H1 (cell line): ENCODE data around the gene CDC42BPB. TPM values are rescaled to one million over a fixed set of nuclear protein-coding genes. Genes with fewer than 3 reads are reported as not detected.

ENCODE experiments used
- CTCF ChIA-PET: fragments of 300-600 bp; sonication (Branson Sonifier 250); formaldehyde crosslinking; loops from one replicate; lab custom pipeline; 2021; ENCODE audit not compliant: partially characterized antibody; lab: Charles Lee
- POLR2A ChIA-PET: fragments of 300-600 bp; sonication (Branson Sonifier 250); formaldehyde crosslinking; loops from one replicate; lab custom pipeline; 2021; ENCODE audit warnings: inconsistent platforms; ENCODE audit not compliant: partially characterized antibody; lab: Charles Lee
- DNase-seq, 2 experiments: peaks; one replicate each; pipeline versions ENCODE4 v3.0.0 to v3.0.0-alpha.2; 2010 to 2022; ENCODE audit warnings: low spot score in 2 of 2, low read depth in 1 of 2, mixed read lengths in 1 of 2
- FAIRE-seq: peaks from 2 replicates; lab custom pipeline; 2011; peaks lifted over from hg19 to GRCh38; lab: Jason Lieb, UNC
- H2AFZ ChIP-seq: 2 replicates; pipeline ENCODE4 v1.8.1; 2012; ENCODE audit warnings: low read length, inconsistent platforms
- H2AK5ac ChIP-seq: 2 replicates; pipeline ENCODE4 v1.6.1; 2013; ENCODE audit warnings: low read depth, low read length
- H2BK120ac ChIP-seq: replicated peaks from 2 replicates; pipeline ENCODE3; 2013; ENCODE audit warnings: low read depth, low read length, inconsistent platforms
- H2BK12ac ChIP-seq: 2 replicates; pipeline ENCODE4 v1.6.1; 2013; ENCODE audit warnings: low read depth, low read length
- H2BK15ac ChIP-seq: 2 replicates; pipeline ENCODE4 v1.6.1; 2013; ENCODE audit warnings: low read length
- H2BK20ac ChIP-seq: 2 replicates; pipeline ENCODE4 v1.6.1; 2013; ENCODE audit warnings: low read length
- H2BK5ac ChIP-seq: 2 replicates; pipeline ENCODE4 v1.6.1; 2013; ENCODE audit warnings: low read depth, low read length
- H3K14ac ChIP-seq: 2 replicates; pipeline ENCODE4 v1.6.1; 2013; ENCODE audit warnings: inconsistent platforms; ENCODE audit not compliant: insufficient read length
- H3K18ac ChIP-seq: 2 replicates; pipeline ENCODE4 v1.6.1; 2013; ENCODE audit warnings: low read length; ENCODE audit errors: extremely low read depth
- H3K23ac ChIP-seq: 2 replicates; pipeline ENCODE4 v1.6.1; 2013; ENCODE audit warnings: inconsistent platforms; ENCODE audit not compliant: insufficient read length
- H3K23me2 ChIP-seq: 2 replicates; pipeline ENCODE4 v1.6.1; 2013; ENCODE audit warnings: low read depth, low read length
- H3K27ac ChIP-seq: 2 replicates; pipeline ENCODE4 v1.6.1; 2011; ENCODE audit warnings: low read depth, low read length, inconsistent platforms
- H3K27me3 ChIP-seq, 4 experiments: replicated peaks in 1 of 4; 1 replicate in 1 of 4; 2 replicates in 3 of 4; pipeline versions ENCODE4 v1.6.1 to v1.8.1; 2011 to 2013; ENCODE audit warnings: low read length in 3 of 4, mild to moderate bottlenecking in 3 of 4, inconsistent platforms in 2 of 4, mixed read lengths in 2 of 4, moderate library complexity in 1 of 4; ENCODE audit not compliant: control insufficient read depth in 3 of 4, insufficient read depth in 3 of 4; ENCODE audit errors: extremely low read depth in 1 of 4
- H3K36me3 ChIP-seq, 4 experiments: 2 replicates each; pipeline versions ENCODE4 v1.6.1 to v1.8.1; 2011 to 2013; ENCODE audit warnings: mild to moderate bottlenecking in 4 of 4, low read length in 3 of 4, moderate library complexity in 2 of 4, control low read depth in 1 of 4, inconsistent platforms in 1 of 4; ENCODE audit not compliant: insufficient read depth in 4 of 4, control insufficient read depth in 2 of 4
- H3K4ac ChIP-seq: replicated peaks from 2 replicates; pipeline ENCODE3; 2013; ENCODE audit warnings: low read length, low read depth, mixed read lengths, inconsistent platforms; ENCODE audit not compliant: insufficient read length
- H3K4me1 ChIP-seq, 4 experiments: replicated peaks in 1 of 4; 1 replicate in 1 of 4; 2 replicates in 3 of 4; pipeline versions ENCODE4 v1.6.1 to v1.8.1; 2011 to 2013; ENCODE audit warnings: low read length in 3 of 4, inconsistent platforms in 2 of 4, mixed read lengths in 1 of 4; ENCODE audit not compliant: insufficient read depth in 4 of 4, control insufficient read depth in 3 of 4
- H3K4me2 ChIP-seq, 2 experiments: 2 replicates each; pipeline versions ENCODE4 v1.6.1 to v1.8.1; 2011 to 2013; ENCODE audit warnings: low read depth in 2 of 2, low read length in 2 of 2, control low read depth in 1 of 2, inconsistent platforms in 1 of 2, mild to moderate bottlenecking in 1 of 2; ENCODE audit not compliant: insufficient read depth in 1 of 2
- H3K4me3 ChIP-seq, 4 experiments: fragments of 200-600, 300-600 bp in 1 of 4; sonication (generic), shearing (Covaris generic), sonication (Bioruptor Twin) in 1 of 4; 2 replicates each; pipeline versions ENCODE4 v1.5.1 to v1.8.1; 2011 to 2016; ENCODE audit warnings: low read length in 4 of 4, low read depth in 3 of 4, control low read depth in 2 of 4, inconsistent platforms in 2 of 4, mild to moderate bottlenecking in 2 of 4, mixed read lengths in 1 of 4, moderate library complexity in 1 of 4; ENCODE audit not compliant: insufficient read depth in 2 of 4; ENCODE audit errors: extremely low read depth in 1 of 4
- H3K56ac ChIP-seq: replicated peaks from 2 replicates; pipeline ENCODE3; 2013; ENCODE audit warnings: low read depth, mild to moderate bottlenecking, mixed read lengths, low read length, inconsistent platforms; ENCODE audit not compliant: insufficient read length
- H3K79me1 ChIP-seq: 2 replicates; pipeline ENCODE4 v1.6.1; 2013; ENCODE audit warnings: low read depth, low read length, control low read depth
- H3K79me2 ChIP-seq, 2 experiments: 2 replicates each; pipeline versions ENCODE4 v1.6.1 to v1.8.1; 2012 to 2013; ENCODE audit warnings: low read length in 2 of 2, mild to moderate bottlenecking in 2 of 2, inconsistent platforms in 1 of 2; ENCODE audit not compliant: insufficient read depth in 2 of 2, control insufficient read depth in 1 of 2
- H3K9ac ChIP-seq, 4 experiments: replicated peaks in 1 of 4; 1 replicate in 1 of 4; 2 replicates in 3 of 4; pipeline versions ENCODE4 v1.6.1 to v1.8.1; 2011 to 2013; ENCODE audit warnings: low read depth in 3 of 4, low read length in 3 of 4, control low read depth in 2 of 4, mild to moderate bottlenecking in 2 of 4, moderate library complexity in 2 of 4, inconsistent platforms in 1 of 4; ENCODE audit errors: extremely low read depth in 1 of 4
- H3K9me3 ChIP-seq, 2 experiments: 2 replicates each; pipeline versions ENCODE4 v1.6.1 to v1.8.1; 2012 to 2013; ENCODE audit warnings: mild to moderate bottlenecking in 2 of 2, moderate library complexity in 2 of 2, control low read depth in 1 of 2, inconsistent platforms in 1 of 2, low read depth in 1 of 2, low read length in 1 of 2, mixed read lengths in 1 of 2; ENCODE audit not compliant: insufficient read depth in 2 of 2
- H4K20me1 ChIP-seq, 2 experiments: replicated peaks in 1 of 2; 2 replicates each; pipeline versions ENCODE3 to v1.8.1; 2011 to 2013; ENCODE audit warnings: inconsistent platforms in 2 of 2, low read length in 2 of 2, mild to moderate bottlenecking in 1 of 2; ENCODE audit not compliant: insufficient read depth in 2 of 2, control insufficient read depth in 1 of 2
- H4K5ac ChIP-seq: 2 replicates; pipeline ENCODE4 v1.6.1; 2013; ENCODE audit warnings: low read length, low read depth, mixed read lengths, inconsistent platforms; ENCODE audit not compliant: insufficient read length
- H4K8ac ChIP-seq: 2 replicates; pipeline ENCODE4 v1.8.0; 2013; ENCODE audit warnings: mild to moderate bottlenecking, moderate library complexity, low read length, inconsistent platforms; ENCODE audit not compliant: insufficient read depth; ENCODE audit errors: extremely low read depth
- H4K91ac ChIP-seq: replicated peaks from 2 replicates; pipeline ENCODE3; 2013; ENCODE audit warnings: low read length, mixed read lengths, inconsistent platforms; ENCODE audit not compliant: insufficient read length
- ATF3 ChIP-seq: IDR thresholded peaks from 2 replicates; pipeline ENCODE4 v1.6.1; 2011; ENCODE audit warnings: low read depth, mild to moderate bottlenecking, low read length; ENCODE audit not compliant: insufficient read depth
- BCL11A ChIP-seq, 2 experiments: IDR thresholded peaks; one replicate each; pipeline ENCODE4 v1.6.1; 2011; ENCODE audit warnings: low read depth in 2 of 2, low read length in 2 of 2, mild to moderate bottlenecking in 2 of 2
- CEBPB ChIP-seq: IDR thresholded peaks from 2 replicates; pipeline ENCODE4 v1.6.1; 2012; ENCODE audit warnings: low read depth, low read length
- HDAC6 ChIP-seq: IDR thresholded peaks from one replicate; pipeline ENCODE4 v1.7.1; 2012; ENCODE audit warnings: low read depth, mild to moderate bottlenecking, inconsistent platforms, low read length, moderate library complexity
- POLR2AphosphoS5 ChIP-seq: IDR thresholded peaks from 2 replicates; pipeline ENCODE4 v1.6.1; 2011; ENCODE audit warnings: low read depth, low read length
- RBBP5 ChIP-seq: IDR thresholded peaks from 2 replicates; pipeline ENCODE4 v1.7.1; 2012; ENCODE audit warnings: low read depth, mild to moderate bottlenecking, inconsistent platforms, low read length, moderate library complexity, borderline replicate concordance
- SP1 ChIP-seq: IDR thresholded peaks from 2 replicates; pipeline ENCODE4 v1.6.1; 2011; ENCODE audit warnings: low read depth, low read length
- TCF12 ChIP-seq: IDR thresholded peaks from 2 replicates; pipeline ENCODE4 v1.6.1; 2011; ENCODE audit warnings: low read depth, mild to moderate bottlenecking, low read length
- WGBS, 2 experiments: shearing (Covaris generic) in 1 of 2; methylation state at CpG; one replicate each; pipeline versions ENCODE4 v1.1.6 to v1.1.7; 2013 to 2015; ENCODE audit warnings: low lambda C conversion rate in 2 of 2, mixed read lengths in 2 of 2, inconsistent platforms in 1 of 2, low coverage in 1 of 2, missing lambda C conversion rate in 1 of 2; ENCODE audit not compliant: insufficient replicate concordance in 2 of 2, insufficient coverage in 1 of 2, insufficient read length in 1 of 2; ENCODE audit errors: extremely low coverage in 1 of 2, missing lambda C conversion rate in 1 of 2; 5-methylcytosine and 5-hydroxymethylcytosine counted together
- polyA plus RNA-seq, 7 experiments: library from polyadenylated mRNA; depleted of rRNA in 3 of 7; stranded (reverse) in 5 of 7; unstranded in 2 of 7; fragments of >200 nt in 5 of 7; fragments of 200-250 nt in 2 of 7; gene quantifications; 1 replicate in 5 of 7; 2 replicates in 1 of 7; 4 replicates in 1 of 7; pipeline versions ENCODE4 v1.2.1 to v1.2.3, GENCODE V29; 2011 to 2013; ENCODE audit warnings: missing spikeins in 2 of 7, mixed read lengths in 2 of 7
- total RNA-seq: library from RNA; stranded (reverse); fragmentation: NEBNext Ultra II Directional; extraction: Animal tissue kit (Norgen Biotek cat#: 25700); gene quantifications from 2 replicates; pipeline ENCODE4 v1.2.1, GENCODE V29; 2021

The CDC42BPB gene
- total and polyA plus RNA-seq, 2 of the 8 experiments (the other 6 are each of a cell fraction or from before 2014, with no cell fraction given), result 51.2 to 88.2 TPM

GRCh38 chr14:102954081-102954789, 103.1 kb downstream of the CDC42BPB start:
- WGBS, 2 experiments, result 96% methylated on average over 18 of the region's 18 CpGs; no CpG with 5 or more reads in 1 of the 2 experiments
- no peak for FAIRE-seq
- Histone ChIP-seq H3K4me1 (no peaks in the 10 kb centered on the region), H3K27ac (no peak overlapping the region), H2BK120ac (no peak overlapping the region), H3K4ac (no peak overlapping the region), H3K9me3 (no peaks in the 10 kb centered on the region), H3K4me2 (no peak overlapping the region), H2AFZ (no peak overlapping the region), H2BK12ac (no peak overlapping the region), H4K91ac (no peak overlapping the region), H4K20me1 (peaks cover 7 to 11% of the 10 kb centered on the region in 2 experiments), H2BK20ac (no peak overlapping the region), H3K4me3 (no peak overlapping the region), H2BK5ac (no peak overlapping the region), H3K23me2 (no peaks in the 10 kb centered on the region), H3K79me1 (no peaks in the 10 kb centered on the region), H3K14ac (no peak overlapping the region), H3K23ac (no peak overlapping the region), H2BK15ac (no peak overlapping the region), H3K18ac (no peak overlapping the region), H3K9ac (no peak overlapping the region), H3K79me2 (no peaks in the 10 kb centered on the region), H3K56ac (no peak overlapping the region), H2AK5ac (no peak overlapping the region), H4K5ac (no peak overlapping the region), H3K36me3 (peaks cover 15 to 59% (median 51%) of the 10 kb centered on the region in 4 experiments; a peak in 7 of 8 replicates), H3K27me3 (no peaks in the 10 kb centered on the region), H4K8ac (no peak overlapping the region)
- no peak for TF ChIP-seq BCL11A (IDR thresholded peaks at IDR 0.05; ENCODE audit: low read depth in 2 of 2, low read length in 2 of 2)
- TF ChIP-seq SP1, result no peak
- no peak for TF ChIP-seq ATF3
- no peak for TF ChIP-seq RBBP5
- no peak for TF ChIP-seq TCF12
- TF ChIP-seq POLR2AphosphoS5, result no peak
- no peak for TF ChIP-seq CEBPB
- no peak for TF ChIP-seq HDAC6
- ChIA-PET CTCF (no interaction called here), POLR2A (no interaction called here)
- no peak for DNase-seq
